B cell (primary cell): ENCODE measurements around the gene ANKFN1. TPM values are rescaled to one million over a fixed set of nuclear protein-coding genes. Genes with fewer than 3 reads are reported as not detected.

ENCODE experiments used
- ATAC-seq: fragments of 200-7000 bp; cut with Tn5 transposase; one replicate; pipeline ENCODE4 v1.10.0; 2021; ENCODE audit warnings: low read depth, mild to moderate bottlenecking, moderate number of reproducible peaks, moderate library complexity
- CTCF ChIA-PET: fragments of 350-600 bp; sonication (Branson Sonifier 250); formaldehyde crosslinking; loops from one replicate; lab custom pipeline; 2021; ENCODE audit warnings: antibody characterized with exemption, inconsistent platforms; lab: Charles Lee
- POLR2A ChIA-PET: fragments of 350-600 bp; sonication (Branson Sonifier 250); formaldehyde crosslinking; loops from one replicate; lab custom pipeline; 2021; ENCODE audit warnings: antibody characterized with exemption; lab: Charles Lee
- DNase-seq: peaks from one replicate; pipeline ENCODE4 v3.0.0; 2013
- H2AFZ ChIP-seq: 2 replicates; pipeline ENCODE4 v1.6.1; 2012; ENCODE audit warnings: mild to moderate bottlenecking, low read depth, low read length; ENCODE audit not compliant: insufficient read depth, poor library complexity, severe bottlenecking
- H3K27ac ChIP-seq, 2 donors: 1 replicate in 1 of 2; 2 replicates in 1 of 2; pipeline ENCODE4 v1.5.1; 2012 to 2013; ENCODE audit warnings: low read length in 2 of 2, mild to moderate bottlenecking in 2 of 2, moderate library complexity in 1 of 2
- H3K27me3 ChIP-seq, 4 experiments: fragments of 200-600 bp in 1 of 4; sonication (generic) in 1 of 4; replicated peaks in 1 of 4; 1 replicate in 2 of 4; 2 replicates in 2 of 4; pipeline versions ENCODE4 v1.6.1 to v1.7.0; 2013 to 2016; ENCODE audit warnings: low read length in 3 of 4, mild to moderate bottlenecking in 2 of 4, mixed read lengths in 1 of 4, moderate library complexity in 1 of 4; ENCODE audit not compliant: insufficient read depth in 4 of 4, control insufficient read depth in 3 of 4; ENCODE audit errors: control extremely low read depth in 1 of 4
- H3K36me3 ChIP-seq, 2 experiments: replicated peaks in 1 of 2; 1 replicate in 1 of 2; 2 replicates in 1 of 2; pipeline versions ENCODE4 v1.6.1 to v1.7.1; 2013; ENCODE audit warnings: low read length in 1 of 2; ENCODE audit not compliant: insufficient read depth in 2 of 2, control insufficient read depth in 1 of 2; ENCODE audit errors: control extremely low read depth in 1 of 2, extremely low read depth in 1 of 2
- H3K4me1 ChIP-seq, 2 donors: fragments of 200-600 bp in 1 of 2; sonication (generic) in 1 of 2; 1 replicate in 1 of 2; 2 replicates in 1 of 2; pipeline versions ENCODE4 v1.5.1 to v1.6.1; 2013 to 2017; ENCODE audit warnings: low read length in 2 of 2; ENCODE audit not compliant: control insufficient read depth in 2 of 2, insufficient read depth in 2 of 2
- H3K4me2 ChIP-seq: replicated peaks from 2 replicates; pipeline ENCODE3; 2012; ENCODE audit warnings: mild to moderate bottlenecking, low read depth, low read length; ENCODE audit not compliant: poor library complexity, severe bottlenecking
- H3K4me3 ChIP-seq, 5 experiments: fragments of 200-600 bp in 1 of 5; sonication (generic) in 1 of 5; 1 replicate in 3 of 5; 2 replicates in 2 of 5; pipeline versions ENCODE4 v1.5.1 to v1.7.0; 2011 to 2016; ENCODE audit warnings: low read length in 4 of 5, mild to moderate bottlenecking in 4 of 5, low read depth in 2 of 5, control low read depth in 1 of 5, moderate library complexity in 1 of 5; ENCODE audit not compliant: insufficient read depth in 1 of 5; ENCODE audit errors: control extremely low read depth in 1 of 5, extremely low read depth in 1 of 5
- H3K79me2 ChIP-seq: fragments of 200-600 bp; sonication (generic); one replicate; pipeline ENCODE4 v1.6.0; 2016; ENCODE audit warnings: low read length; ENCODE audit not compliant: control insufficient read depth, insufficient read depth
- H3K9ac ChIP-seq: fragments of 200-600 bp; sonication (generic); 2 replicates; pipeline ENCODE4 v1.6.1; 2017; ENCODE audit warnings: mild to moderate bottlenecking, low read length, moderate library complexity
- H3K9me3 ChIP-seq, 3 donors: one replicate each; pipeline versions ENCODE4 v1.6.1 to v1.7.1; 2013; ENCODE audit warnings: low read length in 2 of 3; ENCODE audit not compliant: control insufficient read depth in 2 of 3, insufficient read depth in 1 of 3; ENCODE audit errors: control extremely low read depth in 1 of 3
- H4K20me1 ChIP-seq: 2 replicates; pipeline ENCODE4 v1.6.0; 2012; ENCODE audit warnings: mild to moderate bottlenecking, low read length; ENCODE audit not compliant: insufficient read depth, control insufficient read depth, poor library complexity, severe bottlenecking
- H3K27ac Mint-ChIP-seq: one replicate; pipeline ENCODE4 v1.8.0; 2021; ENCODE audit warnings: mixed read lengths
- H3K27me3 Mint-ChIP-seq: one replicate; pipeline ENCODE4 v1.8.0; 2021; ENCODE audit warnings: mixed read lengths
- H3K4me1 Mint-ChIP-seq: one replicate; pipeline ENCODE4 v1.8.0; 2021; ENCODE audit warnings: mixed read lengths
- H3K4me3 Mint-ChIP-seq: one replicate; pipeline ENCODE4 v1.8.0; 2021; ENCODE audit warnings: mixed read lengths
- H3K9me3 Mint-ChIP-seq: one replicate; pipeline ENCODE4 v1.8.0; 2022; ENCODE audit warnings: mixed read lengths; ENCODE audit not compliant: insufficient read depth
- CTCF ChIP-seq: fragments of 200-600 bp; IDR thresholded peaks from one replicate; pipeline ENCODE4 v1.8.0; 2022; ENCODE audit warnings: antibody characterized with exemption, mild to moderate bottlenecking
- EZH2 ChIP-seq: IDR thresholded peaks from 2 replicates; pipeline ENCODE4 v1.6.1; 2012; ENCODE audit warnings: borderline replicate concordance, low read depth, mild to moderate bottlenecking, moderate library complexity, low read length; ENCODE audit not compliant: insufficient read depth, poor library complexity, severe bottlenecking
- WGBS: methylation state at CpG from one replicate; pipeline ENCODE4 v1.1.5; 2013; ENCODE audit warnings: missing lambda C conversion rate; ENCODE audit not compliant: insufficient coverage; 5-methylcytosine and 5-hydroxymethylcytosine counted together
- intact Hi-C: fragments of 100-400 bp; cut with micrococcal nuclease; formaldehyde crosslinking; loops from one replicate; pipeline ENCODE4 v1.10.0; 2022
- polyA plus RNA-seq: library from polyadenylated mRNA; depleted of rRNA; stranded (reverse); fragments of >200 nt; gene quantifications from 2 replicates; pipeline ENCODE4 v1.2.3, GENCODE V29; 2012
- total RNA-seq, 2 donors: library from RNA; stranded (reverse); fragments of 120-200 nt in 1 of 2; gene quantifications; 1 replicate in 1 of 2; 2 replicates in 1 of 2; pipeline versions ENCODE4 v1.2.3 to v1.2.4, GENCODE V29; 2013 to 2022

Gene ANKFN1
- total and polyA plus RNA-seq, 2 donors (not counting 1 experiment from before 2014, with no cell fraction given) = not detected

- no peak overlapping the region for H3K4me3 ChIP-seq
- Mint-ChIP-seq H3K27ac (no peak overlapping the region), H3K9me3 (peaks cover 6% of the 10 kb centered on the region), H3K4me3 (no peak overlapping the region), H3K4me1 (no peaks in the 10 kb centered on the region), H3K27me3 (no peaks in the 10 kb centered on the region)
- no peaks in the 10 kb centered on the region for H3K79me2 ChIP-seq
- CTCF ChIA-PET = no interaction called here
- 86% methylated on average over 8 of the region's 8 CpGs for WGBS
- POLR2A ChIA-PET = no interaction called here
- no peak for TF ChIP-seq CTCF
- TF ChIP-seq EZH2 = no peak
- H3K27me3 ChIP-seq = no peaks in the 10 kb centered on the region
- no peak overlapping the region for H3K27ac ChIP-seq
- no peak overlapping the region for H3K9ac ChIP-seq
- H4K20me1 ChIP-seq = no peaks in the 10 kb centered on the region
- no peak for ATAC-seq
- H3K4me2 ChIP-seq = no peak overlapping the region
- DNase-seq = no peak
- H3K4me1 ChIP-seq = no peaks in the 10 kb centered on the region
- intact Hi-C loops = no loop called here
- H3K36me3 ChIP-seq = no peaks in the 10 kb centered on the region
- H3K9me3 ChIP-seq = no peaks in the 10 kb centered on the region
- no peak overlapping the region for H2AFZ ChIP-seq
These were observed 197.3 kb downstream of the ANKFN1 start for GRCh38 chr17:56350592-56350991.

GRCh38 chr17:56351675-56352074 is 198.4 kb downstream of the ANKFN1 start:
- 91% methylated on average over 3 of the region's 5 CpGs for WGBS
- H3K4me3 ChIP-seq = no peak overlapping the region
- Mint-ChIP-seq H3K4me3 (no peak overlapping the region), H3K9me3 (peaks cover 6% of the 10 kb centered on the region), H3K27ac (no peak overlapping the region), H3K27me3 (no peaks in the 10 kb centered on the region), H3K4me1 (no peaks in the 10 kb centered on the region)
- ChIA-PET POLR2A (no interaction called here), CTCF (no interaction called here)
- no peak overlapping the region for H3K4me2 ChIP-seq
- ATAC-seq (no peak), DNase-seq (no peak)
- no peaks in the 10 kb centered on the region for H3K9me3 ChIP-seq
- H2AFZ ChIP-seq = no peak overlapping the region
- no peaks in the 10 kb centered on the region for H3K4me1 ChIP-seq
- H4K20me1 ChIP-seq = no peaks in the 10 kb centered on the region
- intact Hi-C loops = no loop called here
- H3K27ac ChIP-seq = no peak overlapping the region
- no peak for TF ChIP-seq CTCF
- no peak for TF ChIP-seq EZH2
- no peaks in the 10 kb centered on the region for H3K27me3 ChIP-seq
- H3K9ac ChIP-seq = no peak overlapping the region
- no peaks in the 10 kb centered on the region for H3K36me3 ChIP-seq
- H3K79me2 ChIP-seq = no peaks in the 10 kb centered on the region
